SK-N-MC (cell line): ENCODE results near the gene LRPPRC.

Experiments used
- DNase-seq: peaks from one replicate; pipeline ENCODE4 v3.0.0-alpha.2; 2011; ENCODE audit warnings: low read depth, low spot score
- H3K27ac ChIP-seq: fragments of 200-600 bp; sonication (generic); 2 replicates; pipeline ENCODE4 v1.5.1; 2016; ENCODE audit warnings: mixed run types
- H3K36me3 ChIP-seq: fragments of 200-600 bp; sonication (generic); 2 replicates; pipeline ENCODE4 v1.6.1; 2017; ENCODE audit warnings: antibody characterized with exemption, low read length, mixed read lengths; ENCODE audit not compliant: insufficient read depth
- H3K4me3 ChIP-seq: fragments of 200-600 bp; sonication (generic); 2 replicates; pipeline ENCODE4 v1.5.1; 2016
- H3K9ac ChIP-seq: fragments of 200-600 bp; sonication (generic); 2 replicates; pipeline ENCODE4 v1.8.0; 2017; ENCODE audit warnings: mixed run types, mixed read lengths; ENCODE audit not compliant: insufficient read length
- H3K9me3 ChIP-seq: fragments of 200-600 bp; sonication (generic); 2 replicates; pipeline ENCODE4 v1.6.1; 2017; ENCODE audit warnings: low read depth, mild to moderate bottlenecking, antibody characterized with exemption, low read length, moderate library complexity, mixed read lengths
- EZH2 ChIP-seq: fragments of 200-600 bp; sonication (generic); IDR thresholded peaks from one replicate; pipeline ENCODE4 v1.6.1; 2017; ENCODE audit warnings: antibody characterized with exemption
- FOXP2 ChIP-seq: optimal IDR thresholded peaks from 2 replicates; pipeline ENCODE3; 2011; ENCODE audit warnings: mild to moderate bottlenecking, moderate library complexity; ENCODE audit not compliant: insufficient read depth; ENCODE audit errors: extremely low read length, control extremely low read depth
- POLR2AphosphoS5 ChIP-seq: IDR thresholded peaks from 2 replicates; pipeline ENCODE4 v1.6.1; 2012; ENCODE audit warnings: mild to moderate bottlenecking, low read depth, low read length, borderline replicate concordance

LRPPRC gene

GRCh38 chr2:43894743-43895142, 101.0 kb downstream of the LRPPRC start:
- no peak for TF ChIP-seq FOXP2
- TF ChIP-seq POLR2AphosphoS5: no peak
- TF ChIP-seq EZH2: no peak

GRCh38 chr2:43890855-43891254, 104.9 kb downstream of the LRPPRC start:
- Histone ChIP-seq H3K9me3 (no peaks in the 10 kb centered on the region), H3K27ac (no peak overlapping the region), H3K9ac (no peak overlapping the region), H3K36me3 (peaks cover 91% of the 10 kb centered on the region), H3K4me3 (no peak overlapping the region)
- DNase-seq: no peak
- TF ChIP-seq POLR2AphosphoS5: no peak
- no peak for TF ChIP-seq EZH2
- TF ChIP-seq FOXP2: no peak

More at GRCh38 chr2:43894743-43895142, 101.0 kb downstream of the LRPPRC start:
- DNase-seq: no peak
- Histone ChIP-seq H3K27ac (no peak overlapping the region), H3K36me3 (peaks cover 97% of the 10 kb centered on the region), H3K9ac (no peak overlapping the region), H3K4me3 (no peak overlapping the region), H3K9me3 (no peaks in the 10 kb centered on the region)

GRCh38 chr2:43889416-43889815, 106.4 kb downstream of the LRPPRC start:
- TF ChIP-seq EZH2: no peak
- no peak for TF ChIP-seq POLR2AphosphoS5
- no peak for TF ChIP-seq FOXP2
- no peaks in the 10 kb centered on the region for H3K9me3 ChIP-seq
- H3K4me3 ChIP-seq: no peak overlapping the region
- H3K9ac ChIP-seq: no peak overlapping the region
- peaks cover 89% of the 10 kb centered on the region for H3K36me3 ChIP-seq
- H3K27ac ChIP-seq: no peak overlapping the region
- DNase-seq: no peak

GRCh38 chr2:43887176-43887575, 108.6 kb downstream of the LRPPRC start:
- TF ChIP-seq FOXP2: no peak
- TF ChIP-seq POLR2AphosphoS5: no peak
- no peak for TF ChIP-seq EZH2
- Histone ChIP-seq H3K36me3 (peaks cover 69% of the 10 kb centered on the region), H3K9ac (no peak overlapping the region)

GRCh38 chr2:43885132-43885632, 110.6 kb downstream of the LRPPRC start:
- H3K36me3 ChIP-seq: peaks cover 49% of the 10 kb centered on the region
- no peak overlapping the region for H3K4me3 ChIP-seq
- peak overlapping the region; percentile 49 for H3K27ac ChIP-seq
- TF ChIP-seq FOXP2 (no peak), POLR2AphosphoS5 (no peak), EZH2 (no peak)
- H3K9ac ChIP-seq: no peak overlapping the region
- DNase-seq: no peak
- H3K9me3 ChIP-seq: no peaks in the 10 kb centered on the region

More at GRCh38 chr2:43887176-43887575, 108.6 kb downstream of the LRPPRC start:
- H3K9me3 ChIP-seq: no peaks in the 10 kb centered on the region
- DNase-seq: no peak
- no peak overlapping the region for H3K4me3 ChIP-seq
- no peak overlapping the region for H3K27ac ChIP-seq

- no peak for DNase-seq
- H3K9me3 ChIP-seq: no peaks in the 10 kb centered on the region
- H3K36me3 ChIP-seq: peaks cover 44% of the 10 kb centered on the region
- H3K4me3 ChIP-seq: no peak overlapping the region
- no peak for TF ChIP-seq EZH2
- TF ChIP-seq POLR2AphosphoS5: no peak
- no peak for TF ChIP-seq FOXP2
- H3K9ac ChIP-seq: no peak overlapping the region
- H3K27ac ChIP-seq: peak overlapping the region; percentile 49; the same call in 1 of the 2 replicates
Observed at GRCh38 chr2:43884689-43885088, 111.1 kb downstream of the LRPPRC start.

- Histone ChIP-seq H3K9ac (no peak overlapping the region), H3K4me3 (no peak overlapping the region), H3K27ac (peak overlapping the region; percentile 45), H3K9me3 (no peaks in the 10 kb centered on the region), H3K36me3 (peaks cover 22% of the 10 kb centered on the region)
- no peak for DNase-seq
- TF ChIP-seq POLR2AphosphoS5 (no peak), EZH2 (no peak), FOXP2 (no peak)
Observed at GRCh38 chr2:43882312-43882711, 113.5 kb downstream of the LRPPRC start.

- H3K9ac ChIP-seq: no peak overlapping the region
- no peak overlapping the region for H3K4me3 ChIP-seq
- no peak overlapping the region for H3K27ac ChIP-seq
- peaks cover 12% of the 10 kb centered on the region; the same call in 1 of the 2 replicates for H3K36me3 ChIP-seq
- H3K9me3 ChIP-seq: no peaks in the 10 kb centered on the region
- TF ChIP-seq POLR2AphosphoS5: no peak
- TF ChIP-seq FOXP2: no peak
- TF ChIP-seq EZH2: no peak
- DNase-seq: no peak
Observed at GRCh38 chr2:43880952-43881351, 114.8 kb downstream of the LRPPRC start.

GRCh38 chr2:43880471-43880870, 115.3 kb downstream of the LRPPRC start:
- DNase-seq: no peak
- no peak for TF ChIP-seq FOXP2
- no peak for TF ChIP-seq EZH2
- no peak for TF ChIP-seq POLR2AphosphoS5
- no peak overlapping the region for H3K9ac ChIP-seq
- no peak overlapping the region for H3K4me3 ChIP-seq
- H3K27ac ChIP-seq: no peak overlapping the region
- H3K9me3 ChIP-seq: no peaks in the 10 kb centered on the region
- H3K36me3 ChIP-seq: peaks cover 11% of the 10 kb centered on the region; the same call in 1 of the 2 replicates
